SIG-M5 treated with dmso at 0.1 percent for 504 hours (cell line): ENCODE results near the gene NRARP.
"Not testable (repeated sequence)": the region's sequence is repeated elsewhere in the genome, so short reads cannot be mapped to it uniquely, and the experiment has no call there.

ENCODE experiments used
- DNase-seq: peaks from one replicate; lab custom pipeline; 2025; ENCODE audit not compliant: unreplicated experiment; lab: John Stamatoyannopoulos, UW

Gene NRARP, protein sequence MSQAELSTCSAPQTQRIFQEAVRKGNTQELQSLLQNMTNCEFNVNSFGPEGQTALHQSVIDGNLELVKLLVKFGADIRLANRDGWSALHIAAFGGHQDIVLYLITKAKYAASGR

GRCh38 chr9:137302118-137302448 lies at the start of gene NRARP:
Gene NRARP (minus strand): TSS chr9:137302271. CDS start chr9:137301928, 343 bp downstream.
- DNase-seq, result peak; percentile 74

DNA sequence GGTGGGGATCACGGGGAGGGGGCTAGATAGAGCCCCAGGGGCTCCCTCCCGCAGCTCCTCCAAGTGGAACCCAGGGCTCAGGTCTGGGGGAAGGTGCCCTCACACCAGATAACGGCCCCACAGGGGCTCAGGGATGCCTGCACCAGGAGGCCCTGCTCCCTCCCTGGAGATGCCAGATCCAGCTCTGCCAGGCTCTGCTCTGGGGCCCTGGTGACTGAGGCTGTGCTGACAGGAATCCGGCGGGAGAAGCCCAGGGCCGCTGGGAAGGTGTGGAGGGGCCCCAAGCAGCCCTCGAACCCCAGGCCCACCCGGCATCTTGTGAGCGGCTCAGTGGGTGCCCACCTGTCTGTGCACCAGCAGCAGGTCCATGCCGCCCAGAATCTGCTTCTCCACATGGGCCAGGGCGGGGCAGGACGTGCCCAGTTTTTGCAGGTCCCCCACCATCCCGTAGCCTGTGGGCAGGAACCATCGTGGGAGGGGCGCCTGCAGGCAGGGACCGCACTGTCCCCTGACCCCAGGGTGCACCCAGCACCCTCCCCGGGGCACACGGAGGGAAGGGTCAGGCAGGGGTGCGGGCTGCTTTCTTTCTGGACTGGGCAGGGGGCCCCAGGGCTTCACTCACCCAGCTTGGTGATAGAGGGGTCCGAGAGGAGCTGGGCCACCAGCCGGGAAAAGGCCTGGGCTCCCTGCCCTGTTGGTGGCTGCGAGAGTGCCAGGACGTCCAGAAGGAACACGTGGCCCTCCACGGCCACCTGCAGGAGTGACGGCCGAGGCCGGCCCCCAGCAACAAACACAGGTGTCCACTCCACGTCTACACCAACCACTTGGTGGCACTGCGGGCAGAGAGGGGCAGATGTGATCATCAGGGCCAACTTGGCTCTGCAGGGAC lies 48.9 kb upstream of the NRARP start:
- DNase-seq, result no peak

GRCh38 chr9:137349471-137350033 lies 47.5 kb upstream of the NRARP start:
- no peak for DNase-seq

DNA sequence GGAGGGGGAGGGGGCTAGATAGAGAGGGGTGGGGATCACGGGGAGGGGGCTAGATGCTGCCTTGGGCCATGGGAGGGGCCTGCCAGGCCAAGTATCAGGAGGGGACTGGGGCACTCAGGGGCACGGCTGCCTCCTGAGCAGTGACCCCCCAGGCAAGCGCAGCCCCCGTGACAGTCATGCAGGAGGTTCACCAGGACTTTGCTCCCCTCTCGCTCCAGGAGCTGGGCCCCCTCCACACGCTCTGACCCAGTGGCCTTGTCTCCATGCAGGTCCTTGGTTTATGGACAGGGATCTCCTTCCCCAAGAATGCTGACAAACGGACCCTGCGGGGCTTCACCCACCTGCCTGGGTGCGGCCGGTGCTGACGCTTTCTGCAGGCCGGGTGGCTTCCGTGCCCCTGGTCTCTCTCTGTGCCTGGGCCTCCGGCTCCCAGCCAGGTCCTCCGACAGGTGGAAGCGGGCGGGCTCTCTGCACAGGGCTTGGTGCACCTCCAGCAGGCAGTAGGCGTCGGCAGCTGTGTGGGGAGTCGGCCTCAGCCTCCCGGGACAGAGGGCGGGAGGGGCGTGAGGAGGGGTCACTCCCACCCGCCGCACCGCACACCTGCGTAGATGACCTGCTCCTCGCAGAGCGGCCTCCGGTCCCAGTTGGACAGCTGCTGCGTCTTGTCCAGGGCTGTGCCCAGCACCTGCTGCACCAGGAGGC lies 46.8 kb upstream of the NRARP start:
- no peak for DNase-seq

GRCh38 chr9:137347928-137348327 lies 45.9 kb upstream of the NRARP start:
- no peak for DNase-seq

- no peak for DNase-seq
Observed at GRCh38 chr9:137342482-137342881, 40.4 kb upstream of the NRARP start.

DNA sequence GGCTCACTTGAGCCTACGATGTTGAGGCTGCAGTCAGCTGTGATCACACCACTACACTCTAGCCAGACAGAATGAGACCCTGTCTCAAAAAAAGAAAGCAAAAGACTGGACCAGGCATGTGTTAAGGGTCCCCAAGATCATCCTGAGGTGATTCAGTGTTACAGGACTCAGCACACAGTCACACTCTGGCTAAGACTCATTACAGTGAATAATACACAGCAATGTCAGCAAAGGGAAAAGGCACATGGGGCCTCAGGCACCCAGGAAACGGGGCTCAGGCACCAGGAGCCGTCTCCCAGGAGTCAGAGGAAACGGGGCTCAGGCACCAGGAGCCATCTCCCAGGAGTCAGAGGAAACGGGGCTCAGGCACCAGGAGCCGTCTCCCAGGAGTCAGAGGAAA lies 39.2 kb upstream of the NRARP start:
- no peak for DNase-seq

GRCh38 chr9:137339908-137340462 lies 37.9 kb upstream of the NRARP start:
- not testable (repeated sequence) for DNase-seq

- DNase-seq, result no peak
Observed at GRCh38 chr9:137339045-137339907, 37.2 kb upstream of the NRARP start.

GRCh38 chr9:137336735-137337134 lies 34.7 kb upstream of the NRARP start:
- DNase-seq, result no peak

DNA sequence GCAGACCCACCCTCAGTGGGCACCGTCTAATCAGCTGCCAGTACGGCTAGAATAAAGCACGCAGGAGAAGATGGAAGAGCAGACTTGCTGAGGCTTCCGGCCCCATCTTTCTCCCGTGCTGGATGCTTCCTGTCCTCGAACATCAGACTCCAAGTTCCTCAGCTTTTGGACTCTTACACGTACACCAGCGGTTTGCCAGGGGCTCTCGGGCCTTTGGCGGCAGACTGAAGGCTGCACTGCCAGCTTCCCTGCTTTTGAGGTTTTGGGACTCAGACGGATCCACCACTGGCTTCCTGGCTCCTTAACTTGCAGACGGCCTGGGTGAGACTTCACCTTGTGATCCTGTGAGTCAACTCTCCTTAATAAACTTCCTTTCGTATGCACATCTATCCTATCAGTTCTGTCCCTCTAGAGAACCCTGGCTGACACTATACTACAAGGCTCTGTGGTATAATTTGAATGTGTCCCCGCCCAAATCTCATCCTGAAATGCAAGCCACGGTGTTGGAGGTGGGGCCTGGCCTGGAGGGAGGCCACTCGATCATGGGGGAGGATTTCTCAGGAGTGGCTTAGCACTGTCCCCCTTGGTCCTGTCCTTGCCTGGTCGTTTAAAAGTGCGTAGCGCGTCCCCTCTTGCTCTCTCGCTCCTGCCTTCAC lies 31.1 kb upstream of the NRARP start:
- DNase-seq, result no peak

GRCh38 chr9:137331929-137332328 lies 29.9 kb upstream of the NRARP start:
- no peak for DNase-seq

- no peak for DNase-seq
Observed at GRCh38 chr9:137330689-137331088, 28.6 kb upstream of the NRARP start.

GRCh38 chr9:137329590-137329989 lies 27.5 kb upstream of the NRARP start:
- DNase-seq, result not testable (repeated sequence)

DNA sequence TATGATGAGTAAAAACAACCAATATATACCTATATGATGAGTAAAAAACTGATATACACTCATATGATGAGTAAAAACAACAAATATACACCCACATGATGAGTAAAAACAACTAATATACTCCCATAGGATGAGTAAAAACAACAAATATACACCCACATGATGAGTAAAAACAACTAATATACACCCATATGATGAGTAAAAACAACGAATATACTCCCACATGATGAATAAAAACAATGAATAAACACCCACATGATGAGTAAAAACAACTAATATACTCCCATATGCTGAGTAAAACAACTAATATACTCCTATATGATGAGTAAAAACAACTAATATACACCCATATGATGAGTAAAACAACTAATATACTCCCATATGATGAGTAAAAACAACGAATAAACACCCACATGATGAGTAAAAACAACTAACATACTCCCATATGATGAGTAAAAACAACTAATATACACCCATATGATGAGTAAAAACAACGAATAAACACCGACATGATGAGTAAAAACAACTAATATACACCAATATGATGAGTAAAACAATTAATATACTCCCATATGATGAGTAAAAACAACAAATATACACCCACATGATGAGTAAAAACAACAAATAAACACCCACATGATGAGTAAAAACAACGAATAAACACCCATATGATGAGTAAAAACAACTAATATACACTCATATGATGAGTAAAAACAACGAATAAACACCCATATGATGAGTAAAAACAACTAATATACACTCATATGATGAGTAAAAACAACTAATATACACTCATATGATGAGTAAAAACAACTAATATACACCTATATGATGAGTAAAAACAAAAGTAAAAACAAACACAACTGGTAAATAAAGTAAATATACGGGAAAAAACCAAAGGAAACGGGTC lies 25.8 kb upstream of the NRARP start:
- DNase-seq, result not testable (repeated sequence)

- no peak for DNase-seq
Observed at GRCh38 chr9:137326445-137327065, 24.5 kb upstream of the NRARP start.

DNA sequence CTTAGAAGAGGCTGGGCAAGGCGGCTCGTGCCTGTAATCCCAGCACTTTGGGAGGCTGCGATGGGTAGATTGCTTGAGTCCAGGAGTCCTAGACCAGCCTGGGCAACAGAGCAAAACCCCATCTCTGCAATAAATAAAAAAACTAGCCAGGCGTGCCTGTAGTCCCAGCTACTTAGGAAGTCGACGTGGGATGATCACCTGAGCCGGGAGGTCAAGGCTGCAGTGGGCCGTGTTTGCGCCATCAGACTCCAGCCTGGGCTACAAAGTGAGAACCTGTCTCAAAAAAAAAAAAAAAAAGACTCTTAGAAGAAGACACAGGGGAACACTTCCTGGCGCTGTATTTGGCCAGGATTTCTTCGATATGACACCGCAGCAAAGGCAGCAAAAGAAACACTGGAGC lies 23.7 kb upstream of the NRARP start:
- no peak for DNase-seq

DNA sequence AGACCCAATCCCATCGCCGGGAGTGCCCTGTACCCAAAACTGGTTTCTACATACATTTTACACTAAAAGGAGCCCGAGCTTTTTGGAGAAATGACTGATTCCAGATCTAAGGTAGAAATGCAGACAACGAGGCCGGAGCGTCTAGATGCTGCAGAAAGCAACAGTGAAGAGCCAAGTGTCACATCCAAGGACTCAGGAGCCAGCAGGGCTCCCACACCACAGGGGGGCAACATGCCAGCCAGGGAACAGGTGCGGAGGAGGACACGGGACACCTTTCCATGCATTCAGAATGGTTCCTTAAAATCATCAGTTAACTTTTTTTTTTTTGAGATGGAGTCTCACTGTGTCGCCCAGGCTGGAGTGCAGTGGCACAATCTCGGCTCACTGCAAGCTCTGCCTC lies 23.1 kb upstream of the NRARP start:
- no peak for DNase-seq
